Naive thymus-derived CD4-positive, alpha-beta T cell (primary cell): ENCODE data around the gene GRB7. TPM values are rescaled to one million over a fixed set of nuclear protein-coding genes. Genes with fewer than 3 reads are reported as not detected.
A peak's percentile ranks its signal among the peaks of the same experiment; 100 is the strongest.

ENCODE experiments used
- ATAC-seq: fragments of 150-1000 bp; cut with Tn5 transposase; 2 replicates; pipeline ENCODE4 v1.10.0; 2021; ENCODE audit warnings: mild to moderate bottlenecking, moderate library complexity
- CTCF ChIA-PET: fragments of 350-600 bp; sonication (Branson Sonifier 250); formaldehyde crosslinking; loops from one replicate; lab custom pipeline; 2021; ENCODE audit warnings: antibody characterized with exemption; lab: Charles Lee
- POLR2A ChIA-PET: fragments of 350-600 bp; sonication (Branson Sonifier 250); formaldehyde crosslinking; loops from one replicate; lab custom pipeline; 2021; ENCODE audit warnings: antibody characterized with exemption, inconsistent platforms; lab: Charles Lee
- DNase-seq, 9 donors: peaks; one replicate each; pipeline versions ENCODE4 v3.0.0 to v3.0.0-alpha.2; 2020 to 2022; ENCODE audit warnings: mixed read lengths in 1 of 9
- H3K27ac ChIP-seq: one replicate; pipeline ENCODE4 v1.7.0; 2013; ENCODE audit warnings: mild to moderate bottlenecking, low read depth, low read length, moderate library complexity
- H3K27me3 ChIP-seq, 2 donors: one replicate each; pipeline ENCODE4 v1.7.0; 2013; ENCODE audit warnings: low read length in 2 of 2, mild to moderate bottlenecking in 2 of 2, moderate library complexity in 2 of 2; ENCODE audit not compliant: control insufficient read depth in 2 of 2, insufficient read depth in 2 of 2
- H3K36me3 ChIP-seq, 3 experiments: 1 replicate in 2 of 3; 2 replicates in 1 of 3; pipeline ENCODE4 v1.7.0; 2013; ENCODE audit warnings: low read length in 3 of 3, mild to moderate bottlenecking in 3 of 3, moderate library complexity in 1 of 3; ENCODE audit not compliant: insufficient read depth in 3 of 3, control insufficient read depth in 2 of 3
- H3K4me1 ChIP-seq, 2 donors: one replicate each; pipeline ENCODE4 v1.7.0; 2013; ENCODE audit warnings: low read length in 2 of 2, mild to moderate bottlenecking in 2 of 2, moderate library complexity in 1 of 2; ENCODE audit not compliant: control insufficient read depth in 2 of 2, insufficient read depth in 2 of 2
- H3K4me3 ChIP-seq: 2 replicates; pipeline ENCODE4 v1.7.0; 2013; ENCODE audit warnings: mild to moderate bottlenecking, low read length
- H3K9me3 ChIP-seq, 3 experiments: 1 replicate in 2 of 3; 2 replicates in 1 of 3; pipeline ENCODE4 v1.7.0; 2013; ENCODE audit warnings: low read length in 3 of 3; ENCODE audit not compliant: control insufficient read depth in 2 of 3
- H3K27ac Mint-ChIP-seq, 9 donors: one replicate each; pipeline ENCODE4 v1.8.0; 2020 to 2022; ENCODE audit warnings: mixed read lengths in 9 of 9, mild to moderate bottlenecking in 8 of 9, moderate library complexity in 5 of 9, inconsistent platforms in 2 of 9
- H3K27me3 Mint-ChIP-seq, 5 donors: one replicate each; pipeline ENCODE4 v1.8.0; 2021 to 2022; ENCODE audit warnings: mixed read lengths in 5 of 5, mild to moderate bottlenecking in 1 of 5
- H3K36me3 Mint-ChIP-seq, 5 donors: one replicate each; pipeline ENCODE4 v1.8.0; 2020 to 2022; ENCODE audit warnings: mixed read lengths in 5 of 5, mild to moderate bottlenecking in 3 of 5, inconsistent platforms in 1 of 5
- H3K4me1 Mint-ChIP-seq, 7 donors: one replicate each; pipeline ENCODE4 v1.8.0; 2020 to 2022; ENCODE audit warnings: mixed read lengths in 7 of 7, mild to moderate bottlenecking in 3 of 7, inconsistent platforms in 1 of 7
- H3K4me3 Mint-ChIP-seq, 10 donors: one replicate each; pipeline ENCODE4 v1.8.0; 2020 to 2022; ENCODE audit warnings: mild to moderate bottlenecking in 10 of 10, mixed read lengths in 10 of 10, moderate library complexity in 6 of 10, inconsistent platforms in 2 of 10
- H3K9me3 Mint-ChIP-seq, 11 donors: one replicate each; pipeline ENCODE4 v1.8.0; 2020 to 2022; ENCODE audit warnings: mixed read lengths in 11 of 11, mild to moderate bottlenecking in 4 of 11, inconsistent platforms in 1 of 11, moderate library complexity in 1 of 11
- intact Hi-C, 2 donors: fragments of 100-400 bp; cut with micrococcal nuclease; formaldehyde crosslinking; loops; one replicate each; pipeline ENCODE4 v1.15.1; 2023
- polyA plus RNA-seq, 2 donors: library from polyadenylated mRNA; unstranded; fragments of 300-500 nt; fragmentation: Illumina TruSeq; gene quantifications; one replicate each; pipeline ENCODE4 v1.2.3, GENCODE V29; 2021
- total RNA-seq, 6 experiments: library from RNA in 5 of 6; stranded (reverse) in 5 of 6; gene quantifications; 1 replicate in 5 of 6; 2 replicates in 1 of 6; pipeline ENCODE4 v1.2.3 and lab custom pipeline; 2021 to 2026

The GRB7 gene
- total and polyA plus RNA-seq, 7 experiments from 2014 or later = 0.99 TPM; not detected in 6

- Histone ChIP-seq H3K27ac (peak overlapping the region; percentile 77), H3K4me3 (peak overlapping the region; percentile 74), H3K4me1 (peaks cover 61 to 76% of the 10 kb centered on the region in 2 donors), H3K9me3 (no peaks in the 10 kb centered on the region), H3K36me3 (no peaks in the 10 kb centered on the region), H3K27me3 (no peaks in the 10 kb centered on the region)
- Mint-ChIP-seq H3K27me3 (no peaks in the 10 kb centered on the region), H3K9me3 (peaks cover 0 to 2% (median 0%) of the 10 kb centered on the region in 11 donors), H3K36me3 (peaks cover 0 to 37% (median 13%) of the 10 kb centered on the region in 5 donors), H3K27ac (peak overlapping the region; percentile 20 to 98 (median 92)), H3K4me3 (peak overlapping the region; percentile 39 to 95 (median 90)), H3K4me1 (peaks cover 60 to 91% (median 86%) of the 10 kb centered on the region in 7 donors)
- DNase-seq (peak in 1 of 9 donors; percentile 36), ATAC-seq (peak; percentile 36)
- CTCF ChIA-PET = interaction anchor here (1.0 to 3.2 kb wide), 9 partner anchors 9 to 155 kb away, joined by 3 to 14 read pairs (median 3); no protein-coding TSS in a partner anchor
- intact Hi-C loops = loop anchor here (2.0 to 5.0 kb wide), 2 partner anchors 17 to 151 kb away; partner anchors contain the start of genes LRRC3C (in 1 of the 2) and ORMDL3 (in 1 of the 2)
- POLR2A ChIA-PET = interaction anchor here (0.5 to 4.7 kb wide), 10 partner anchors 16 to 85 kb away, joined by 3 to 48 read pairs (median 6); no protein-coding TSS in a partner anchor
These were observed 38.5 kb downstream of the GRB7 start for GRCh38 chr17:39776252-39776651.

GRCh38 chr17:39777534-39778365, 40.0 kb downstream of the GRB7 start:
- intact Hi-C loops = loop anchor here (1.0 to 5.0 kb wide), 6 partner anchors 7 to 150 kb away; partner anchors contain the start of genes LRRC3C (in 1 of the 2) and ORMDL3 (in 1 of the 2)
- Histone ChIP-seq H3K36me3 (no peaks in the 10 kb centered on the region), H3K27ac (peak overlapping the region; percentile 77), H3K4me3 (peak overlapping the region; percentile 74), H3K9me3 (no peaks in the 10 kb centered on the region), H3K27me3 (no peaks in the 10 kb centered on the region), H3K4me1 (peaks cover 61 to 75% of the 10 kb centered on the region in 2 donors)
- ChIA-PET POLR2A (interaction anchor here (0.6 to 4.7 kb wide), 12 partner anchors 11 to 203 kb away, joined by 3 to 48 read pairs (median 4); partner anchors contain the start of gene PSMD3), CTCF (interaction anchor here (0.8 to 3.2 kb wide), 4 partner anchors 22 to 66 kb away, joined by 3 to 14 read pairs (median 5); no protein-coding TSS in a partner anchor)
- peak overlapping the region; percentile 68 to 98 (median 94) for H3K27ac Mint-ChIP-seq
- ATAC-seq = peak; percentile 72
- H3K27me3 Mint-ChIP-seq = no peaks in the 10 kb centered on the region
- peak overlapping the region; percentile 79 to 95 (median 90) for H3K4me3 Mint-ChIP-seq
- peaks cover under 1 to 36% (median 10%) of the 10 kb centered on the region in 5 donors for H3K36me3 Mint-ChIP-seq
- peak in 1 of 9 donors; percentile 40 for DNase-seq
- peaks cover 0 to 2% (median 0%) of the 10 kb centered on the region in 11 donors for H3K9me3 Mint-ChIP-seq
- H3K4me1 Mint-ChIP-seq = peaks cover 60 to 91% (median 86%) of the 10 kb centered on the region in 7 donors

GRCh38 chr17:39781031-39781860, 43.5 kb downstream of the GRB7 start:
- ChIA-PET POLR2A (interaction anchor here (0.7 to 6.2 kb wide), 15 partner anchors 12 to 343 kb away, joined by 3 to 42 read pairs (median 4); partner anchors contain the start of gene IKZF3), CTCF (interaction anchor here (0.6 to 2.2 kb wide), 8 partner anchors 11 to 199 kb away, joined by 3 to 6 read pairs (median 4); partner anchors contain the start of gene IKZF3)
- Mint-ChIP-seq H3K36me3 (peaks cover 18 to 44% (median 22%) of the 10 kb centered on the region in 5 donors), H3K9me3 (peaks cover 0 to 2% (median 0%) of the 10 kb centered on the region in 11 donors), H3K27me3 (no peaks in the 10 kb centered on the region), H3K4me1 (peaks cover 45 to 81% (median 72%) of the 10 kb centered on the region in 7 donors), H3K27ac (peak overlapping the region in 8 of 9 donors; percentile 51 to 93 (median 86)), H3K4me3 (peak overlapping the region in 9 of 10 donors; percentile 10 to 69 (median 25))
- peak overlapping the region; percentile 42 for H3K27ac ChIP-seq
- DNase-seq = no peak
- H3K4me3 ChIP-seq = no peak overlapping the region
- ATAC-seq = no peak
- no peaks in the 10 kb centered on the region for H3K27me3 ChIP-seq
- intact Hi-C loops = loop anchor here in 1 of 2 donors (1.0 kb wide), 1 partner anchor 83 kb away; the partner anchor contains the start of gene IKZF3
- peaks cover 45 to 49% of the 10 kb centered on the region in 2 donors for H3K4me1 ChIP-seq
- peaks cover 0 to 5% (median 0%) of the 10 kb centered on the region in 3 experiments for H3K36me3 ChIP-seq
- no peaks in the 10 kb centered on the region for H3K9me3 ChIP-seq

GRCh38 chr17:39781861-39782213, 44.1 kb downstream of the GRB7 start:
- Histone ChIP-seq H3K9me3 (no peaks in the 10 kb centered on the region), H3K27me3 (no peaks in the 10 kb centered on the region), H3K27ac (no peak overlapping the region), H3K36me3 (peaks cover 0 to 5% (median 0%) of the 10 kb centered on the region in 3 experiments), H3K4me1 (peaks cover 39 to 49% of the 10 kb centered on the region in 2 donors), H3K4me3 (no peak overlapping the region)
- DNase-seq (no peak), ATAC-seq (no peak)
- Mint-ChIP-seq H3K27me3 (no peaks in the 10 kb centered on the region), H3K4me1 (peaks cover 44 to 79% (median 67%) of the 10 kb centered on the region in 7 donors), H3K27ac (peak overlapping the region in 8 of 9 donors; percentile 51 to 92 (median 80)), H3K9me3 (peaks cover 0 to 2% (median 0%) of the 10 kb centered on the region in 11 donors), H3K4me3 (peak overlapping the region in 4 of 10 donors; percentile 6 to 42 (median 34)), H3K36me3 (peaks cover 18 to 41% (median 24%) of the 10 kb centered on the region in 5 donors)
- CTCF ChIA-PET = interaction anchor here (1.9 to 2.3 kb wide), 3 partner anchors 26 to 83 kb away, joined by 4 to 7 read pairs (median 4); partner anchors contain the start of gene IKZF3
- intact Hi-C loops = loop anchor here in 1 of 2 donors (1.0 kb wide), 1 partner anchor 82 kb away; the partner anchor contains the start of gene IKZF3
- POLR2A ChIA-PET = interaction anchor here (0.9 to 6.2 kb wide), 10 partner anchors 12 to 85 kb away, joined by 3 to 42 read pairs (median 4); no protein-coding TSS in a partner anchor

- no peak overlapping the region for H3K27ac ChIP-seq
- Mint-ChIP-seq H3K4me3 (peak overlapping the region in 6 of 10 donors; percentile 6 to 53 (median 40)), H3K27me3 (no peaks in the 10 kb centered on the region), H3K9me3 (peaks cover 0 to 3% (median 0%) of the 10 kb centered on the region in 11 donors), H3K27ac (peak overlapping the region in 8 of 9 donors; percentile 51 to 92 (median 80)), H3K4me1 (peaks cover 41 to 79% (median 67%) of the 10 kb centered on the region in 7 donors), H3K36me3 (peaks cover 19 to 47% (median 30%) of the 10 kb centered on the region in 5 donors)
- H3K36me3 ChIP-seq = peaks cover 0 to 8% (median 0%) of the 10 kb centered on the region in 3 experiments
- POLR2A ChIA-PET = interaction anchor here (0.9 to 6.2 kb wide), 10 partner anchors 11 to 85 kb away, joined by 3 to 42 read pairs (median 4); no protein-coding TSS in a partner anchor
- intact Hi-C loops = no loop called here
- no peak overlapping the region for H3K4me3 ChIP-seq
- H3K9me3 ChIP-seq = no peaks in the 10 kb centered on the region
- CTCF ChIA-PET = interaction anchor here (1.0 to 2.3 kb wide), 5 partner anchors 12 to 156 kb away, joined by 3 to 7 read pairs (median 4); partner anchors contain the start of gene PPP1R1B
- no peaks in the 10 kb centered on the region for H3K27me3 ChIP-seq
- peaks cover 35 to 49% of the 10 kb centered on the region in 2 donors for H3K4me1 ChIP-seq
- ATAC-seq = no peak
- no peak for DNase-seq
These were observed 44.7 kb downstream of the GRB7 start for GRCh38 chr17:39782481-39782880.
